Frontal cortex (tissue), 4 donors: ENCODE results near the gene NEK5. TPM values are rescaled to one million over a fixed set of nuclear protein-coding genes. Genes with fewer than 3 reads are reported as not detected.
A peak's percentile ranks its signal among the peaks of the same experiment; 100 is the strongest.

ENCODE experiments used
- DNase-seq, 2 donors: peaks; one replicate each; pipeline ENCODE4 v3.0.0; 2012; ENCODE audit warnings: low spot score in 2 of 2
- FAIRE-seq: peaks from 2 replicates; lab custom pipeline; 2012; peaks lifted over from hg19 to GRCh38; lab: Jason Lieb, UNC
- total RNA-seq: library from RNA; depleted of rRNA; stranded (reverse); fragments of >200 nt; gene quantifications from one replicate; pipeline ENCODE4 v1.2.3, GENCODE V29; 2014
- donor health status: control.
- donor health status: control.
- donor health status: control.

NEK5 gene
- total RNA-seq, 1 donor from 2014 or later: 0.82 TPM

DNA sequence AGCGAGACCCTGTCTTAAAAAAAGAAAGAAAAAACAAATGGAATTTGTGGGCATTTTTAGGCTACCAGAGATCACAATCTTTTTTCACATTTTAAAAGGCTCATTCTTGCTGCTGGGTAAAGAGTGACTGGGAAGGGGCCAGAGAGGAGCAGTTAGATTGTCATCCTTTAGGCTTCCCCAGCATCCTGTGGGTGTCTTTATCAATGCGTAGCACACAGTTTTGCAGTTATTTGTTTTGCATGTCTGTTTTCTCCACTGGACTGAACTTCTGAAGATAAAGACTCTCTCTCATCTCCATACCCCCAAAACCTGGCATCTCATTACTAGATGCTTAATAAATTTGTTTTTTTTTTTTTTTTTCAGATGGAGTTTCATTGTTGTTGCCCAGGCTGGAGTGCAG lies 106.5 kb downstream of the NEK5 start:
- FAIRE-seq: no peak
- no peak for DNase-seq

DNA sequence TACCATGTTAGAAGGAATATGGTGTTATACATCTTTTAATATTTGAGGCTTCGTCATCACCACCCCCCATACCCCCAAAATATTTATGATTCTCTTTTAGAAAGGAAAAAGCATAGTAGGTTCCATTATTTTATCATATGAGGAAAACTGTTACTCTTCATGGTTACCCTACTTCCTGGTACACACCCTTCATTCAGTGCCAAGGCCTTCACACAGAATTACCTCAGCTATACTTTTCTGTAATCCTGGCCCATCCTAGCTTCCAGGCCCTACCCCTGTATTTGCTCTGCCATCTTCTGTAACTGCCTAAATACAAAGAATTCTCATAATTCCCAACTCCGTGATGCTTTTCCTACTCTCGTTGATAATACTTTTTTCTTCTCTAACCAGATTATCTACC lies 108.7 kb downstream of the NEK5 start:
- no peak for DNase-seq
- FAIRE-seq: no peak

DNA sequence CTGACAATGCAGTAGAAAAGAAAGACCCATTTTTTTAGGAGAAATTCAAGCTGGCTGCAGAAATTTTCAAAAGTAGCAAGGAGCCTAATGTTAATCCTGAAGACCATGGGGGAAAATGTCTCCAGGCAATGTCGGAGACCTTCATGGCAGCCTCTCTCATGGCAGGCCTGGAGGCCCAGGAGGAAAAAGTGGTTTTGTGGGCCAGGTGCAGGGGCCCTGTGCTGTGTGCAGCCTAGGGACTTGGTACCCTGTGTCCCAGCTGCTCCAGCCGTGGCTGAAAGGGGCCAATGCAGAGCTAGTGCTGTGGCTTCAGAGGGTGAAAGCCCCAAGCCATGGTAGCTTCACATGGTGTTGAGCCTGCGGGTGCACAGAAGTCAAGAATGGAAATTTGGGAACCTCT lies 112.6 kb downstream of the NEK5 start:
- no peak for FAIRE-seq

DNA sequence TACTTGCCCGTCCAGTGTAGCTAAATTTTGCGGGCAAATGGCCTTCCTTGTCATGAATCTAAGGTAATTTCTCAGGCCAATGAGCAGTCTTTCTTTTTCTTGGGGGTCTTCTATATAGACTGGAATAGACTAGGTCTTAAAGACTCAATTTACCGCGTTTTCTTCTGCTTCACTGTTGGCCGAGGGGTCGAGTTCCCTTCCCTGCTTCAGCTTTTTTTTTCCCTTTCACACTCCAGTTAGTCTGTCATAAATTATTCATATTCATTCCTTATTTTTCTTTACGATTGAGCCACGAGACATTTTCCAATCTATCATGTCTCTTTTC lies 116.4 kb downstream of the NEK5 start:
- DNase-seq (no peak), FAIRE-seq (no peak)

More for the DNA sequence above, 112.6 kb downstream of the NEK5 start:
- no peak for DNase-seq

DNA sequence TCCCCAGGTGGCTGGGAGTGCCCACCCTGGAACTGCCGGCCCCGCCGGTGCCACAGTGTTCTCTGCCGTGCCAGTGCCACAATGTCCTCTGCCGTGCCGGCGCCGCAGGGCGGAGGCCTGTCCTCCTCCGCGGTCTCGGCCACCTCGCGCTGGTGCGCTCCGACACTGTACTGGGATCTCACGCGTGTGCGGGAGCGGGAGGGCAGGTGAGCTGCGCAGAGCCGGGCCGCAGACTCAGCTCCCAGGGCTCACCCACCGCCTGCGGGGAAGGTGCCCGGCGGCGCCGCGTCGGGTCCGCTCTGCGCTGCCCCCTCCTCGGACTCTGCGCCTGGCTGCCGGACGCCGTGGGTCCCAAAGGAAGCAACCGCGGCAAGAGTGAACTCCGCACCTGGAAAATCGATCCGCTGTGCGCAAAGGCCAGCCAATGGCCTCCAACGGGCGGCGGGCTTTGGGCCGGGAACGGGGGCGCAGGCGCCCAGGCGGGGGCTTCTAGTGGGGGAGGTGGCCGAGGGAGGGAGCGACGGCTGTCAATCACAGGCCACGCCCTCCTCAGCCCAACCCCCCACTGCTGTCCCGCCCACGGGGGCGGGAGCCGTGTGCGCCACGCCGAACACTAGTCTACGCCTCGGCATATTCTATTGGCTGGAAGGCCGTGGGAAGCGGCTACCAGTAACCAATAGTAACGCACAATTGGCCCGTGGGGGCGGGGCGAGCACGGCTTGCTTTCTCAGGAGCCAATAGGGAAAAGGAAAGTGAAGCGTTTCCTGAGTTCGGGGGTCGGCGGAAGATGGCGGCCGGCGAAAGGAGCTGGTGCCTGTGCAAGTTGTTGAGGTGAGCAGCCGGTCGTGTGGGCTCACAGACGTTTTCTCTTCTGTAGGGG lies 117.0 kb downstream of the NEK5 start, which contains the start of gene ALG11:
ALG11 (plus strand) TSS at position 767 of the 880 bp plus-strand sequence; CDS start at position 788, 21 bp downstream.
- DNase-seq (peak; percentile 97), FAIRE-seq (peak; percentile 78)

DNA sequence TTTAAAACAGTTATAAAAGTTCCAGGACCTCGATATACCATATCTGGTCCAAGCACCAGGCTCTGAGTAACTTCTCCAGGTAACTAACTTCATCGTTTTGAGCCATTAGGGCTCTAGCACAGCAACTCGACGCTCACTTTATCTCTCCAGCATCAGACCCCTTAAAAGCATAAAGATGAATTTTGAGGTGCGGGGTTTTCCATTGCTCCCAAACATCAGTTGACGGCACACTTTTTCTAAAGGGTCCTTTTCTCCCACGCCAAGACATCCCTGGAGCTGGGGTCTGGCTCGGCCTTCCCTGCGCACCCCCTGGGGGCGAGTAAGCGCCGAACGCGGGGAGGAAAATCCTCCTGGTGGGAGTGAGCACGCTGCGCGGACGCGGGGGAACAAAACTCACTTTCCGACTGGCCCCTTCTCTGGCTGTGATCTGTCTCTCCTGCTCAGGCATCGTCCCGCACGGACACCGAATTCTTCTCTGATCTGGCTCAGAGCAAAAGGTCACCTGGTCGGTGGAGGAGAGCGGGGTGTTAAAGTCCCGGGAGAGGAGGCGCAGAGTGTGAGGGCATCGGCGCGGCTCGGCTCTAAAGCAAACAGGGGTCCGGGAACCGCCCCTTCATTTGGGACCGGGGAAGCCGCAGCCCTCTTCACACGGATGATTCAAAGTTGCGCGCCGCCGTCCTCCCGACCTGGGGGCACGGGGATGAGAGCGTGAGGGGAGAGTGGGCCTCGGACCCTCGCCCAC lies 117.8 kb downstream of the NEK5 start, which contains the start of gene ATP7B:
ATP7B (minus strand) TSS at position 561 of the 742 bp plus-strand sequence; CDS start at position 448, 113 bp downstream.
- DNase-seq (peak; percentile 12 to 28), FAIRE-seq (no peak)

DNA sequence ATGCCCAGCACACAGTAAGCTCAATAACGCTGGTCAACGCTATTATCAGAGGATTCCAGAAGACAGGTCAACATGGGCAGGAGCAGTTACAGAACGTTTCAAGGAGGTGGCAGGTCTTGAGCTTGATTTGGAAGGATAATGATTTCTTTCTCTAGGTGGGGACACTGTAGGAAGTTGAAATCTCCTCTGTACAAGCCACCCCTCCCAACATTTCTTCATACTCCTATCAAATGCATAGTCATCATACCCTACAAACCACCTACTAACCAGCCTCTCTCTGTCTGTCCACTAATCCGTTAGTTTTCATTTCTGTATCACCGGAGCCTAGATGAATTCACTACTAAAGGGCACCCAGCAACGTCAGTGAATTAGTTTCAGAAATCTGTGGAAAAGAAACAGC lies 118.9 kb downstream of the NEK5 start:
- FAIRE-seq: no peak
- no peak for DNase-seq

DNA sequence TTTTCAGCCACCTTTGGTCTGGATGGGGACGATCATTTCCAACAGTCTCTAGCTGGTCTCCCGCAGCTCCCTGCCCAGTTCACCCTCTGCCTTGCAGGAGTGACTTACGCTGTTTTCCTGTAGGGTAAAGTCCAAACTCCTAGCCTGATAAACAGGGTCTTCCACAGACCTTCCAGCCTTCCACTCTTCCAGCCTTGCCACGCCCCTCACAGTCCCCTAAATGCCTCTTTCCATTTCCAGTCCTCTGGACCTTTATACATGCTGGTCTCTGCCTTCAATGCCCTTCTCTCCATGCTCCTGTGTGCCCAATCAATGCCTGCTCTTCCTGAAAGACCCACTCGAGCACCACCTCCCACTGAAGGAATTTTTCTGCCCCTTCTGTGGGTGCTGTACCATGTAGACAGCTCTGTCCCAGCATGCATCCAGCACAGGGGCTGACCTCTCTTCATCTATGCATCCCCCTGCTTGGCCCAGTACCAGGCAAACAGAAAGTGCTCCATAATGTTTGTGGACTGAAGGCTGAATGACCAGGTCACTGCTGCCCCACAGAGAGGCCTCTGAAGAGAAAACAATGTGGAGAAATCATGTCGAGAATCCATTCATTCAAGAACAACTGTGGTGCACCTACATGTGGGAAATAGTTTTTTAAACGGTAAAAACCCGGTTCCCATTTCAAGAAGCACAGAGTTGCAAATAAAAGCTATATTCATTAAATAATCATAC lies 122.2 kb downstream of the NEK5 start:
- FAIRE-seq (no peak), DNase-seq (no peak)

DNA sequence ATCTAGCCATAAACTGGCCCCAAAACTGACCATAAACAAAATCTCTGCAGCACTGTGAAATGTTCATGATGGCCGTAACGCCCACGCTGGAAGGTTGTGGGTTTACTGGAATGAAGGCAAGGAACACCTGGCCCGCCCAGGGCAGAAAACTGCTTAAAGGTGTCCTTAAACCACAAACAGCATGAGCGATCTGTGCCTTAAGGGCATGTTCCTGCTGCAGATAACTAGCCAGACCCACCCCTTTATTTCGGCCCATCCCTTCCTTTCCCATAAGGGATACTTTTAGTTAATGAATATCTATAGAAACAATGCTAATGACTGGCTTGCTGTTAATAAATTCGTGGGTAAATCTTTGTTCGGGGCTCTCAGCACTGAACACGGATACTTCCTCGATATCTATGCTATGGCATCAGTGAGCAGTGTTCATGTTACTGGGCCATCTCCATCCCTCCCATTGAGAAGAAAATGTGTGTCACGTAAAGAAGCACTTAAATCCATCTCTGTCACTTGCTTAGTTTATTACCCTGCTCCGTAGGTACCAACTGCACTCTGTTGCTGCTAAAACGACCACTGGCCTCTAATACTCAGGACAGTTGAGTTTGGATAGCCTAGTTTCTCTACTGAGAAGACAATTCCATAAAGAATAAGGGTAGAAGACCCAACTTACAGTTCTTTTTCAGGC lies 122.9 kb downstream of the NEK5 start:
- no peak for FAIRE-seq
- DNase-seq: no peak

DNA sequence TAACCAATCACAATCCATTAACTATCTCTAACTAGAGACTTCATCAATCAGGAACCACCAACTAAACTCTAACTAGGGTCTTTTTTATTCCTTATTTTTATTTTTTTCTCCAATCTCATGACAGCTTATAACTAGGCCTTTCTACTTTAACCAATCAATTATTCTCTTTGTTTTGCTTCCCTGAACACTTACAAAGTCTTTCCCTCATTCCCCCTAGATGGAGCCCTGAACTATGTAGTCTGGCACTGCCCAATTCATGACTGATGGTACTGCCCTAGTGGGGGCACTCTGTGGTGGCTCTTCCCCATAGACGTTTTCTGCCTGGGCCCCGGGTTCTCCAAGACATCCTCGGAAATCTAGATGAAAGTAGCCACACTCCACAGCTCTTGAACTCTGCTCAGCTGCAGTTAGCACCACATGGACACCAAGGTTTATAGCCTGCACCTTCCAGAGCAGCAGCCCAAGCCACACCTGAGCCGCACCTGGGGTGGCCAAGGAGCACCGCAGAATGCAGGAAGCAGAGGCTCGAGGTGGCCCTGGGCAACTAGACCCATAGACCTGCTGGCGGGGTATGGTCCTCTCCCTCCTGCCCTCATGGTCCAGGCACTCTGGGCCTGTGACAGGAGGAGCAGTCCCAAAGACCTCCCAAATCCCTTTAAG lies 124.2 kb downstream of the NEK5 start:
- FAIRE-seq (no peak), DNase-seq (no peak)

DNA sequence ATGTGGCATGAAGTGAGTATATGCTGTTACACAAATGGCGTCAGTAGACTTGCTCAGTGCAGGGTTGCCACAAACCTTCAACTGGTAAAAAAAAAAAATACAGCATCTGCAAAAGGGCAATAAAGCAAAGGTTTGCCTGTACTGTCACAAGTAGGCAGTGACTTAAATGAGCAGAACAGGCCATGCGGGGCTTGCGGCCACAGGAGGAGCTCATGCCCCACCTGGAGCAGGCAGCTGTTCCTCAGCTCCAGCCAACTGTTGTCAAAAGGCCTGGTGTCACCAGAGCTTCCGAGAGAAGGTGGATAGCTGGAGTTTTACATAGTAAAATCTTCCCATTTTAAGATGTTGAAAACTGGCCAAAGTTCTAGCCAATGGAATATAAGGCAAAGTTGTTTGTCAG lies 125.3 kb downstream of the NEK5 start:
- DNase-seq: no peak
- FAIRE-seq: no peak

DNA sequence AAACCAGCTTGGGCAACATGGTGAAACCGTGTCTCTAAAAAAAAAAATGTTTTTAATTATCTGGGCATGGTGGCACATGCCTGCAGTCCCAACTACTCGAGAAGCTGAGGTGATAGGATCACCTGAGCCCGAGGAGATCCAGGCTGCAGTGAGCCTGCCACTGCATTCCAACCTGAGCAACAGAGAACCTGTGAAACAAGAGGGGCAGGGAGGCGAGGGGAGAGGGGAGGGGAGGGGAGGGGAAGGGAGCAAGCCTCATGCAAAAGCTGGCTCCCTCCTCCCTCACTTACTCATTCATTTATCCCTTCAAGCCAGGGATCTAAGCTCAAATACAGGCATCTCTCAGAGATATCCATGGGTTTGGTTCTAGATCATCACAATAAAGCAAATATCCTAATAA lies 126.5 kb downstream of the NEK5 start:
- DNase-seq: no peak
- no peak for FAIRE-seq

DNA sequence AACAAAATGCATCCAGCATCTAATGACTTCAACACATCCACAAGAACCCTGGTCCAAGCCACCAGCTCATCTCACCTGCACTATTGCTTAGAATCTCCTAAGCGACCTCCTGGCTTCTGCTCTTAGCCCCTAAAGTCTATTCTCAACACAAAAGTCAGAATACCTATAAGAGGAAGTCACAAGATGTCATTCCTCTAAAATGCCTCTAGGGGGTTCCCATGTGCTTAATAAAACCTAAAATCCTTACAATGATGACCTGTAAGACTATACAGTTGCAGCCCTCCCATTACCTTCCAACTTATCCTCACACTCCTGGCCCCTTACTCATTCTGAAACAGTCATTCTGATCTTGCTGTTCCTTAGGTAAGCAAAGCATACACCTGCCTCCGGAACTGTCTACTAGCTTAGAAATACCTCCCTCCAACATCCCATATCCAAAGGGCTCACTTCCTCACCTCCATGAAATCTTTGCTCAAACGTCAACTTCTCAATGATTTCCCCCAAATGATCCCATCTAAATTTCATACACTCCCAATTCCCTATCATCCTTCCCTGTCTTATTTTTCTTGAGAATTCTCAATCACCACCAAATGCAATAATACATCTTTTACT lies 127.6 kb downstream of the NEK5 start:
- no peak for FAIRE-seq
- peak; percentile 17 to 28 for DNase-seq

DNA sequence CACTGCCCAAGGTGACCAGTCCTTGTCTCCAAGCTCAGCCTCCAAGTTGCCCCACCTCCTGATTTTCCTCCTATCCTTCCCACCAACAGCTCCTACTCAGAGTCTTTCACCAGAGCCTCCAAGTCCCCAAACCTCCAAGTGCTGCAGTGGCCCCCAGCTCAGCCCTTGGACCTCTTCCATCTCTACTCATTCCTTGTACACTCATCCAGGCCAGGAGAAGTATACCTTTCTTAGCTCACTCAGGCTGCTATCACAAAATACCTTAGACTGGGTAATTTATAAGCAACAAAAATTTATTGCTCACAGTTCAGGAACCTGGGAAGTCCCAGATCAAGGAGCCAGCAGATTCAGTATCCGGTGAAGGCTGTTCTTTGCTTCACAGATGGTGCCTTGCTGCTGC lies 129.0 kb downstream of the NEK5 start:
- FAIRE-seq (no peak), DNase-seq (no peak)

DNA sequence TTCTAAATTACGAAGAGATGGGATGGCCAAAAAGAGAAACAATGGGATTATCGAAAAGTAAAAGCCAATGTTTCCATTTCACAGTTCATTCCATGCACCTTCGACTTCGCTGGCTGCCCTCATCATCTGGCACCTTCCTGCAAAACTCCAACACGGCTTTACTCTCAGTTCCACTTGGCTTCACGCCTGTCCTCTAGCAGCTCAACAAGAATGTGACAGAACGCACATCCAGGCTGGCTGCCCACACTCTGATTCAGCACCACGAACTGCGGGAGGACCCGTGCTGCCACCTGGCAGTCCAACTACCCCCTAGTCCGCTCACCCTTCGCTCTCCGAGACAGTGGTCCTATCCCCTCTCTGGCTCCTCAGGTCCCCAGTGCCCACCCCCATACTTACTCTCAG lies 129.4 kb downstream of the NEK5 start:
- FAIRE-seq (no peak), DNase-seq (peak in 1 of 2 donors; percentile 43)

DNA sequence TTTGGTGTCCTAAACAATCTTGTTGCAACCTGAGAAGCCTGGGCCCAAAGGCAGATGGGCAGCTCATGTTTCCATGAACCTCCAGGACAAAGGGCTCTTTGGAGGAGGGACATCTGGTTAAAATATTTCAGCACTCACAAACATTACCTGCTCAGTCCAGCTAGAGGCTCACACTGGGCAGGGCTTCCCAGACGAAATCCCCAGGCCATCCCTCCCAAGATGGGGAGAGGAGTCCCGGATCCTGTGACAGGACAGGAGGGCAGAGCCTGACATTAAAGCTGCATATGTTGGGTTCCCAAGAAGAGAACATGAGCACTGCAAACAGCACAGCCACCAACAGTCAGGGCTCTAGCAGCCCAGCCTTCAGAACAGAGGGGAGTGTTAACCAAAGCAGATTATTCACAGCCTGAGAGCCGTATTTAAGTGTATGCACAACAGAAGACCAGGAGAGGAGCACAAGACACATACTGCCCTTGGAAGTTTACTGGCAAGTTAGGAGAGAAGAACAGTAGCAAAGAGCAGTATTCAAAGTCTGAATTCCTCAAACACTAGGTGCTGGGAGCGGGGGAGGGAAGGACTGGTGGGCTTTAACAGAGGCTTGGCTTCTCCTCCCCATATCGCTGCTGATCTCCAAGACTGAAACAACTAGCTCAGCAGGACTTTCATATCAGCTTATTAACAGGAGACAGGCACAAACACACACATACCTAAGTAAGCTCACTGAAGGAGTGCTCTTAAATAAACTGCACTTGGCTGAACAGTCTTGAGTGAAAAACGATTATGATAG lies 130.0 kb downstream of the NEK5 start:
- DNase-seq (no peak), FAIRE-seq (no peak)

DNA sequence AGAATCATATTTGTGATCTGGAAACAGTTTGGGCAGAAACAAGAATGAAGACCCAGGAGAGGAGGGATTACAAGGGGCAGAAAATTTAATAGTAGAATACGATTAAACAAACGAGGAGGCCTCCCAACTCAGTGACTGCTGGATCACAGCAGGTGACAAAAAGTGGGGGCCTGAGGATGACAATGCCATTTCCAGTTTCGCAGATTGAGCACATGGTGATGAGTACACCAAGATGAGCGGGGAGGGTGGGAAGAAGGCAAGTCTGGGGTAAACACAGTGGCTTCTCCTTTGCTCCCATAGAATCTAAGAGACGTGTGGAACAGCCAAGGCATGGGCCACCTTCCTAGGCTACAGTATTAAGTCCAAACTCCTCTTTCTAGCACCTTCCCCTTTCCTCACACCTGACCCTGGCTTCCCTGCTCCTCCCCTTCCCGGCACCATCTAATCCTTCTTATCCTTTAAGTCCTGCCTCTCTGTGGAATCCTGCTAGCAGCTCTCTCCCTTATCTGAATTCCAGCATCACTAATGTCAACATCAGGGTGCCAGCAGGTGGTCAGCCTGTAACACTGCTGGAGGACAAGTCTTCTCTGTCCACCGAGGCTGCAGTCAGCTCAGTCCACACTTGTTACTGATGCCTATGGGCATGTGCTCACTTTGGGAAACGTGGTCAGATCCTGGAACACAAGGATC lies 131.1 kb downstream of the NEK5 start:
- FAIRE-seq: no peak
- no peak for DNase-seq

DNA sequence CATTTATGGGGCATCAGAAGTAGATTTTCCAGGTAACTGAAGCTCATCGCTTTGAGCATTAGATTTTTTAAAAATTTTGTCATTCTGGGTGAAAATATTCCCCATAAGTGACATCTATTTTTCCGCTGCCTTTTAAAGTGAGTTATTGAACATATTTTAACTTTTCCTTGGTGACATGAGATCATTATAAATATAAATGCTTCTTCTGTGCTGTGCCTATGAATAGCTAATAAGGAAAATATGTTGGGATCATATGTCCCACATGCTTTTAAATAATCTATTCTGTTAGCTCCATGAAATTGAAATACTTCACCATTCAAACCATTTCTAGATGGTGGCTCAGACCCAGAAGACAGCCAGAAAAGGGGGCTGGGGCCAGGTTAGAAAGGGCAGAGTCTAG lies 131.7 kb downstream of the NEK5 start:
- no peak for FAIRE-seq
- no peak for DNase-seq
